ENCODE measurements around the gene LTA.

The LTA gene

GRCh38 chr6:31540640-31541039 lies 31.4 kb upstream of the LTA start:
- peaks cover 47% of the 10 kb centered on the region for H3K36me3 ChIP-seq
- no peak for TF ChIP-seq CTCF (IDR thresholded peaks at IDR 0.05)
- peaks cover 32 to 42% of the 10 kb centered on the region in 2 experiments for H3K4me1 ChIP-seq (ENCODE audit: control insufficient read depth in 1 of 2, insufficient read depth in 1 of 2, low read depth in 1 of 2, low read length in 1 of 2)
- H3K9me3 ChIP-seq: no peaks in the 10 kb centered on the region
- peak overlapping the region; percentile 97 for H3K27ac ChIP-seq
- no peaks in the 10 kb centered on the region for H3K27me3 ChIP-seq
- H3K4me3 ChIP-seq (ENCODE audit: low read depth in 1 of 2, low read length in 1 of 2): peak overlapping the region; percentile 90 to 93

- H3K27ac ChIP-seq: peak overlapping the region; percentile 97
- peaks cover 32 to 44% of the 10 kb centered on the region in 2 experiments for H3K4me1 ChIP-seq (ENCODE audit: control insufficient read depth in 1 of 2, insufficient read depth in 1 of 2, low read depth in 1 of 2, low read length in 1 of 2)
- no peak for TF ChIP-seq CTCF (IDR thresholded peaks at IDR 0.05)
Measured at GRCh38 chr6:31541059-31541657, 30.9 kb upstream of the LTA start.

GRCh38 chr6:31541658-31542521 lies 30.2 kb upstream of the LTA start, which contains the start of gene DDX39B:
TSS of gene DDX39B (minus strand) at chr6:31542003. CDS start at chr6:31540532, 1,471 bp downstream.
- H3K4me1 ChIP-seq (ENCODE audit: control insufficient read depth in 1 of 2, insufficient read depth in 1 of 2, low read depth in 1 of 2, low read length in 1 of 2): peaks cover 39 to 51% of the 10 kb centered on the region in 2 experiments
- H3K9me3 ChIP-seq: no peaks in the 10 kb centered on the region
- H3K36me3 ChIP-seq: peaks cover 34% of the 10 kb centered on the region
- no peaks in the 10 kb centered on the region for H3K27me3 ChIP-seq
- TF ChIP-seq CTCF (IDR thresholded peaks at IDR 0.05): peak; percentile 42
- H3K4me3 ChIP-seq (ENCODE audit: low read depth in 1 of 2, low read length in 1 of 2): peak within 1 kb of the TSS; percentile 90 to 93
- peak within 1 kb of the TSS; percentile 97 for H3K27ac ChIP-seq

More at GRCh38 chr6:31541059-31541657, 30.9 kb upstream of the LTA start:
- H3K36me3 ChIP-seq: peaks cover 41% of the 10 kb centered on the region
- no peaks in the 10 kb centered on the region for H3K27me3 ChIP-seq
- peak overlapping the region; percentile 90 to 93 for H3K4me3 ChIP-seq (ENCODE audit: low read depth in 1 of 2, low read length in 1 of 2)
- no peaks in the 10 kb centered on the region for H3K9me3 ChIP-seq

- H3K27me3 ChIP-seq: no peaks in the 10 kb centered on the region
- H3K36me3 ChIP-seq: peaks cover 17% of the 10 kb centered on the region
- peak overlapping the region; percentile 97 for H3K27ac ChIP-seq
- H3K4me1 ChIP-seq (ENCODE audit: control insufficient read depth in 1 of 2, insufficient read depth in 1 of 2, low read depth in 1 of 2, low read length in 1 of 2): peaks cover 56 to 66% of the 10 kb centered on the region in 2 experiments
- TF ChIP-seq CTCF (IDR thresholded peaks at IDR 0.05): no peak
- H3K9me3 ChIP-seq: no peaks in the 10 kb centered on the region
- no peak overlapping the region for H3K4me3 ChIP-seq (ENCODE audit: low read depth in 1 of 2, low read length in 1 of 2)
Measured at GRCh38 chr6:31543639-31544038, 28.4 kb upstream of the LTA start.

DNA sequence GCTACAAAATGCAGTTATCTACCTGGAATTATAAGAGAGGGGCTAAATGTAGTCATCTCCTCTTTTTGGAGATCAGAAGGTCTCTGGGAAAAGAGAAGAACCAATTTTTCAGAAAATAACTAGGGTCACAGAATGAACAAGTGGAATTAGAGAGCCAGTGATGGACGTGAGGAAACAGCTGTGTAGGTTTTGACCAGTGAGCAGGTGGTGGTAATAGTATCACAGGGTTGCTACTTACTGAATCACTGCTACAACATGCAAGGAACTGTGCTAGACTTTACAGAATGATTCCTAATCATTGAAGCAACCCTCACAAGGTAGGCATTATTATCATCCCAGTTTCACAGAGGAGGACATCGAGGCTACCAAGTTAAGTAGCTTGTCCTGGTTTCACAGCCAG lies 27.4 kb upstream of the LTA start:
- Histone ChIP-seq H3K9me3 (no peaks in the 10 kb centered on the region), H3K4me3 (ENCODE audit: low read depth in 1 of 2, low read length in 1 of 2) (no peak overlapping the region), H3K27me3 (no peaks in the 10 kb centered on the region), H3K36me3 (peaks cover 6% of the 10 kb centered on the region), H3K27ac (no peak overlapping the region), H3K4me1 (ENCODE audit: control insufficient read depth in 1 of 2, insufficient read depth in 1 of 2, low read depth in 1 of 2, low read length in 1 of 2) (peaks cover 55 to 62% of the 10 kb centered on the region in 2 experiments)
- no peak for TF ChIP-seq CTCF (IDR thresholded peaks at IDR 0.05)
